Liver (tissue), 9 donors: ENCODE data around the gene NFIX. TPM values are rescaled to one million over a fixed set of nuclear protein-coding genes. Genes with fewer than 3 reads are reported as not detected.

ENCODE experiments used
- DNase-seq: peaks from one replicate; pipeline ENCODE4 v3.0.0-alpha.2; 2017; ENCODE audit warnings: low spot score
- H3K27ac ChIP-seq, 2 donors: one replicate each; pipeline ENCODE4 v1.7.0; 2013; ENCODE audit warnings: inconsistent platforms in 2 of 2, low read length in 2 of 2, control low read depth in 1 of 2, low read depth in 1 of 2, mild to moderate bottlenecking in 1 of 2
- H3K27me3 ChIP-seq, 4 donors: one replicate each; pipeline versions ENCODE4 v1.6.1 to v1.7.0; 2013; ENCODE audit warnings: low read length in 3 of 4, inconsistent platforms in 1 of 4, mild to moderate bottlenecking in 1 of 4, moderate library complexity in 1 of 4; ENCODE audit not compliant: control insufficient read depth in 4 of 4, insufficient read depth in 4 of 4
- H3K36me3 ChIP-seq, 4 donors: one replicate each; pipeline versions ENCODE4 v1.6.1 to v1.7.0; 2013; ENCODE audit warnings: low read length in 3 of 4, mild to moderate bottlenecking in 3 of 4, low read depth in 1 of 4, moderate library complexity in 1 of 4; ENCODE audit not compliant: control insufficient read depth in 4 of 4, insufficient read depth in 3 of 4
- H3K4me1 ChIP-seq, 4 donors: one replicate each; pipeline versions ENCODE4 v1.6.1 to v1.7.0; 2013; ENCODE audit warnings: low read length in 3 of 4, mild to moderate bottlenecking in 3 of 4, moderate library complexity in 1 of 4; ENCODE audit not compliant: control insufficient read depth in 4 of 4, insufficient read depth in 4 of 4
- H3K4me3 ChIP-seq, 3 donors: one replicate each; pipeline versions ENCODE4 v1.6.1 to v1.7.0; 2013; ENCODE audit warnings: low read length in 3 of 3, control low read depth in 1 of 3, low read depth in 1 of 3, mild to moderate bottlenecking in 1 of 3
- H3K9ac ChIP-seq, 2 donors: one replicate each; pipeline ENCODE4 v1.7.0; 2013; ENCODE audit warnings: low read length in 2 of 2, mild to moderate bottlenecking in 2 of 2, moderate library complexity in 2 of 2, control low read depth in 1 of 2, low read depth in 1 of 2
- H3K9me3 ChIP-seq, 4 donors: one replicate each; pipeline versions ENCODE4 v1.6.1 to v1.7.0; 2013; ENCODE audit warnings: low read length in 3 of 4; ENCODE audit not compliant: control insufficient read depth in 4 of 4
- EGR1 ChIP-seq, 2 donors: IDR thresholded peaks; 2 replicates each; pipeline ENCODE4 v1.6.1; 2016 to 2018; ENCODE audit warnings: antibody characterized with exemption in 2 of 2, low read depth in 2 of 2
- FOXA1 ChIP-seq: IDR thresholded peaks from 2 replicates; pipeline ENCODE4 v1.6.1; 2016; ENCODE audit warnings: antibody characterized with exemption
- FOXA2 ChIP-seq: IDR thresholded peaks from 2 replicates; pipeline ENCODE4 v1.6.1; 2016; ENCODE audit warnings: antibody characterized with exemption
- GABPA ChIP-seq, 2 donors: IDR thresholded peaks in 1 of 2; conservative IDR thresholded peaks in 1 of 2; 2 replicates each; pipeline ENCODE4 v1.6.1; 2016; ENCODE audit warnings: antibody characterized with exemption in 2 of 2, mild to moderate bottlenecking in 1 of 2, moderate library complexity in 1 of 2
- HNF4A ChIP-seq, 2 donors: conservative IDR thresholded peaks; 2 replicates each; pipeline ENCODE4 v1.6.1; 2016; ENCODE audit warnings: antibody characterized with exemption in 2 of 2, mild to moderate bottlenecking in 2 of 2
- HNF4G ChIP-seq: IDR thresholded peaks from 2 replicates; pipeline ENCODE4 v1.6.1; 2016; ENCODE audit warnings: antibody characterized with exemption
- JUND ChIP-seq, 2 donors: IDR thresholded peaks; 2 replicates each; pipeline ENCODE4 v1.6.1; 2016; ENCODE audit warnings: antibody characterized with exemption in 2 of 2
- RAD21 ChIP-seq, 2 donors: IDR thresholded peaks; 2 replicates each; pipeline ENCODE4 v1.6.1; 2016; ENCODE audit warnings: antibody characterized with exemption in 2 of 2, mild to moderate bottlenecking in 2 of 2
- RXRA ChIP-seq, 2 donors: IDR thresholded peaks; 2 replicates each; pipeline ENCODE4 v1.6.1; 2017 to 2018; ENCODE audit warnings: antibody characterized with exemption in 2 of 2, mild to moderate bottlenecking in 1 of 2
- SP1 ChIP-seq: IDR thresholded peaks from 2 replicates; pipeline ENCODE4 v1.6.1; 2018; ENCODE audit warnings: antibody characterized with exemption, mild to moderate bottlenecking
- TAF1 ChIP-seq: conservative IDR thresholded peaks from 2 replicates; pipeline ENCODE4 v1.6.1; 2016; ENCODE audit warnings: antibody characterized with exemption, mild to moderate bottlenecking
- YY1 ChIP-seq: IDR thresholded peaks from 2 replicates; pipeline ENCODE4 v1.6.1; 2016; ENCODE audit warnings: antibody characterized with exemption, mild to moderate bottlenecking
- WGBS: extraction: QIAGEN DNeasy Blood & Tissue Kit; methylation state at CpG from one replicate; pipeline ENCODE4 v1.1.7; 2013; 5-methylcytosine and 5-hydroxymethylcytosine counted together
- polyA plus RNA-seq, 2 donors: library from polyadenylated mRNA; stranded (reverse) in 1 of 2; unstranded in 1 of 2; fragments of 200-250 nt in 1 of 2; fragments of >200 nt in 1 of 2; fragmentation: Nextera tagmentation in 1 of 2; extraction: Ambion mirVana in 1 of 2; gene quantifications; one replicate each; pipeline versions ENCODE4 v1.2.1 to v1.2.3, GENCODE V29; 2013 to 2015
- total RNA-seq, 2 donors: library from RNA; depleted of rRNA; stranded (reverse); fragments of >200 nt; gene quantifications; one replicate each; pipeline ENCODE4 v1.2.3, GENCODE V29; 2014
- TF ChIP-seq, protein P1 (sequence below): IDR thresholded peaks from 2 replicates; pipeline ENCODE4 v1.6.1; 2016; ENCODE audit warnings: antibody characterized with exemption
- TF ChIP-seq, protein P2 (sequence below): IDR thresholded peaks from 2 replicates; pipeline ENCODE4 v1.6.1; 2016; ENCODE audit warnings: antibody characterized with exemption
- TF ChIP-seq, protein P3 (sequence below): fragments of 150-350 bp; IDR thresholded peaks from 2 replicates; pipeline ENCODE4 v1.5.1; 2017; ENCODE audit warnings: improper control_type of control experiment, low read depth, low read length; ENCODE audit not compliant: missing input control
- TF ChIP-seq, protein P4 (sequence below): IDR thresholded peaks from 2 replicates; pipeline ENCODE4 v1.6.1; 2016; ENCODE audit warnings: antibody characterized with exemption
- TF ChIP-seq, protein P5 (sequence below): IDR thresholded peaks from 2 replicates; pipeline ENCODE4 v1.6.1; 2016; ENCODE audit warnings: antibody characterized with exemption, mild to moderate bottlenecking
- donor health status: healthy.
- donor health status: healthy.
- donor health status: healthy.
- donor health status: healthy.
- donor health status: healthy.

NFIX gene
- total and polyA plus RNA-seq, 4 donors, result 3.3 to 18.4 (median 12.6) TPM

DNA sequence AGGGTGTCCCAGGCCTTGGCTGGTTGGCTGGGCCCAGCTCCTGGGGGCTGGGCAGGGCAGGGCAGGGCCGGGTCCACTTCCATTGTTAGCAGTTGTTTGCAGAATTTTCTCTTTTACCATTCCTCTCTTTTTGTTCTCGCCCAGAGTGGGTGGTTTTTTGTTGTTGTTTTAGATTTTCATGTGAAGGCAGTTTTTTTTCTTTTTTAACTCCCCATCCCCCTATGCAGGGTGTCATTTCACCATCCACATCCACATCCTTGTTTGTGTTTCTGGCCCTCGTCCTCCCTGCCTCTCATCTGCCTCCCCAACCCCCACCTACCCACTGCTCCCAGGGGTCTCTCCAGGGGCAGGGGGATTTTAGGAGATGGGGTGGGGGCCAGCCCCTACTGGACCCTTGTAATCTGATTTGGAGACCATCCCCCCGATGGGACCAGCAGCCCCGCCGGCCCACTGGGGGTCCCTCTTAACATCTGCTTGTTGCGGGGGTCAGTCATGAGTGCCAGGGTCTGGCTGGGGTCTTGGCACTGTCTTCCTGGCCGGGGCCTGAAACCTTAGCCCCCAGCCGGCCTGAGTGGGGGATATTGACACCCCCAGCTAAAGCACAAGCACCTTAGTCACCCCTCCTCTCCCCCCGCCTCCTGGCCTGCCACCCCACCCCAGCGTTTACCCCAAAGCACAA lies 144.5 kb downstream of the NFIX start:
- Histone ChIP-seq H3K4me1 (no peaks in the 10 kb centered on the region), H3K27me3 (no peaks in the 10 kb centered on the region), H3K36me3 (peaks cover 12 to 43% (median 17%) of the 10 kb centered on the region in 4 donors), H3K9ac (no peak overlapping the region), H3K4me3 (no peak overlapping the region), H3K27ac (no peak overlapping the region), H3K9me3 (no peaks in the 10 kb centered on the region)
- 79% methylated on average over 11 of the region's 11 CpGs for WGBS
- no peak for TF ChIP-seq GABPA (IDR thresholded peaks at IDR 0.05 in 1 of 2, conservative IDR thresholded peaks at IDR 0.05 in 1 of 2)
- TF ChIP-seq, protein P1, sequence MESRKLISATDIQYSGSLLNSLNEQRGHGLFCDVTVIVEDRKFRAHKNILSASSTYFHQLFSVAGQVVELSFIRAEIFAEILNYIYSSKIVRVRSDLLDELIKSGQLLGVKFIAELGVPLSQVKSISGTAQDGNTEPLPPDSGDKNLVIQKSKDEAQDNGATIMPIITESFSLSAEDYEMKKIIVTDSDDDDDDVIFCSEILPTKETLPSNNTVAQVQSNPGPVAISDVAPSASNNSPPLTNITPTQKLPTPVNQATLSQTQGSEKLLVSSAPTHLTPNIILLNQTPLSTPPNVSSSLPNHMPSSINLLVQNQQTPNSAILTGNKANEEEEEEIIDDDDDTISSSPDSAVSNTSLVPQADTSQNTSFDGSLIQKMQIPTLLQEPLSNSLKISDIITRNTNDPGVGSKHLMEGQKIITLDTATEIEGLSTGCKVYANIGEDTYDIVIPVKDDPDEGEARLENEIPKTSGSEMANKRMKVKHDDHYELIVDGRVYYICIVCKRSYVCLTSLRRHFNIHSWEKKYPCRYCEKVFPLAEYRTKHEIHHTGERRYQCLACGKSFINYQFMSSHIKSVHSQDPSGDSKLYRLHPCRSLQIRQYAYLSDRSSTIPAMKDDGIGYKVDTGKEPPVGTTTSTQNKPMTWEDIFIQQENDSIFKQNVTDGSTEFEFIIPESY, result no peak
- TF ChIP-seq RXRA (IDR thresholded peaks at IDR 0.05), result no peak
- no peak for TF ChIP-seq HNF4A (conservative IDR thresholded peaks at IDR 0.05)
- TF ChIP-seq JUND (IDR thresholded peaks at IDR 0.05), result no peak
- no peak for TF ChIP-seq FOXA2
- no peak for TF ChIP-seq EGR1 (IDR thresholded peaks at IDR 0.05; ENCODE audit: low read depth in 2 of 2)
- TF ChIP-seq, protein P2, sequence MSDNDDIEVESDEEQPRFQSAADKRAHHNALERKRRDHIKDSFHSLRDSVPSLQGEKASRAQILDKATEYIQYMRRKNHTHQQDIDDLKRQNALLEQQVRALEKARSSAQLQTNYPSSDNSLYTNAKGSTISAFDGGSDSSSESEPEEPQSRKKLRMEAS, result no peak
- TF ChIP-seq HNF4G, result no peak
- no peak for TF ChIP-seq YY1
- no peak for TF ChIP-seq SP1
- no peak for TF ChIP-seq RAD21 (IDR thresholded peaks at IDR 0.05)
- TF ChIP-seq, protein P3, sequence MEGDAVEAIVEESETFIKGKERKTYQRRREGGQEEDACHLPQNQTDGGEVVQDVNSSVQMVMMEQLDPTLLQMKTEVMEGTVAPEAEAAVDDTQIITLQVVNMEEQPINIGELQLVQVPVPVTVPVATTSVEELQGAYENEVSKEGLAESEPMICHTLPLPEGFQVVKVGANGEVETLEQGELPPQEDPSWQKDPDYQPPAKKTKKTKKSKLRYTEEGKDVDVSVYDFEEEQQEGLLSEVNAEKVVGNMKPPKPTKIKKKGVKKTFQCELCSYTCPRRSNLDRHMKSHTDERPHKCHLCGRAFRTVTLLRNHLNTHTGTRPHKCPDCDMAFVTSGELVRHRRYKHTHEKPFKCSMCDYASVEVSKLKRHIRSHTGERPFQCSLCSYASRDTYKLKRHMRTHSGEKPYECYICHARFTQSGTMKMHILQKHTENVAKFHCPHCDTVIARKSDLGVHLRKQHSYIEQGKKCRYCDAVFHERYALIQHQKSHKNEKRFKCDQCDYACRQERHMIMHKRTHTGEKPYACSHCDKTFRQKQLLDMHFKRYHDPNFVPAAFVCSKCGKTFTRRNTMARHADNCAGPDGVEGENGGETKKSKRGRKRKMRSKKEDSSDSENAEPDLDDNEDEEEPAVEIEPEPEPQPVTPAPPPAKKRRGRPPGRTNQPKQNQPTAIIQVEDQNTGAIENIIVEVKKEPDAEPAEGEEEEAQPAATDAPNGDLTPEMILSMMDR, result no peak
- no peak for DNase-seq

DNA sequence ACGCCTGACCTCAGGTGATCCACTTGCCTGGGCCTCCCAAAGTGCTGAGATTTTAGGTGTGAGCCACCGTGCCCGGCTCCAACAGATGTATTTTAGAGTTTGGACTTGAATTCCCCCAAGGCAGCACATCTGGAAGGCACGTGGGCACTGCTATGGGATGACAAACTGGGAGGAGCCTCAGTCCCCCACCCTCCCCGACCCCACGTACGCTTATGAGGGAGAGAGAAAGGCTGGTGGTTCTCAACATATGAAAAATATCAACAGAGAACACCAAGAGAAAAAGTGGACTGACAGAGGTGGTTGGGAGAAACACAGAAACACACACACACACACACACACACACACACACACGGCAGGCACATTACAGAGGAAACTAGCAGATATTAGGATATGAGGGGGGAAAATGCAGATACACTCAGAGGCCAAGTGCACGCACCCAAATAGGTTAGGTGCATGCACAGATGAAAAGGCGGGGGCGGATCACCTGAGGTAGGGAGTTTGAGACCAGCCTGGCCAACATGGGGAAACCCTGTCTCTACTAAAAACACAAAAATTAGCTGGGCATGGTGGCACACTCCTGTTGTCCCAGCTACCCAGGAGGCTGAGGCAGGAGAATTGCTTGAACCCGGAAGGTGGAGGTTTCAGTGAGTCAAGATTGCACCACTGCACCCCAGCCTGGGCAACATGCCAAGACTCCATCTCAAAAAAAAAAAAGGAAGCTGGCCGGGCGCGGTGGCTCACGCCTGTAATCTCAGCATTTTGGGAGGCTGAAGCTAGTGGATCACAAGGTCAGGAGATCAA lies 151.7 kb downstream of the NFIX start:
- H3K9me3 ChIP-seq, result no peaks in the 10 kb centered on the region
- peaks cover 0 to 11% (median 3%) of the 10 kb centered on the region in 4 donors for H3K36me3 ChIP-seq
- DNase-seq, result no peak
- no peak overlapping the region for H3K9ac ChIP-seq
- H3K27ac ChIP-seq, result no peak overlapping the region
- H3K4me1 ChIP-seq, result peaks cover 0 to 14% (median 11%) of the 10 kb centered on the region in 4 donors
- no peak overlapping the region for H3K4me3 ChIP-seq
- WGBS, result 72% methylated on average over 16 of the region's 16 CpGs
- H3K27me3 ChIP-seq, result no peaks in the 10 kb centered on the region
- no peak for TF ChIP-seq RXRA (IDR thresholded peaks at IDR 0.05)
- TF ChIP-seq, protein P4, sequence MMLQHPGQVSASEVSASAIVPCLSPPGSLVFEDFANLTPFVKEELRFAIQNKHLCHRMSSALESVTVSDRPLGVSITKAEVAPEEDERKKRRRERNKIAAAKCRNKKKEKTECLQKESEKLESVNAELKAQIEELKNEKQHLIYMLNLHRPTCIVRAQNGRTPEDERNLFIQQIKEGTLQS, result no peak
- no peak for TF ChIP-seq EGR1 (IDR thresholded peaks at IDR 0.05; ENCODE audit: low read depth in 2 of 2)
- TF ChIP-seq SP1, result no peak
- TF ChIP-seq FOXA1, result no peak
- no peak for TF ChIP-seq TAF1
- no peak for TF ChIP-seq JUND (IDR thresholded peaks at IDR 0.05)
- no peak for TF ChIP-seq FOXA2
- TF ChIP-seq, protein P5, sequence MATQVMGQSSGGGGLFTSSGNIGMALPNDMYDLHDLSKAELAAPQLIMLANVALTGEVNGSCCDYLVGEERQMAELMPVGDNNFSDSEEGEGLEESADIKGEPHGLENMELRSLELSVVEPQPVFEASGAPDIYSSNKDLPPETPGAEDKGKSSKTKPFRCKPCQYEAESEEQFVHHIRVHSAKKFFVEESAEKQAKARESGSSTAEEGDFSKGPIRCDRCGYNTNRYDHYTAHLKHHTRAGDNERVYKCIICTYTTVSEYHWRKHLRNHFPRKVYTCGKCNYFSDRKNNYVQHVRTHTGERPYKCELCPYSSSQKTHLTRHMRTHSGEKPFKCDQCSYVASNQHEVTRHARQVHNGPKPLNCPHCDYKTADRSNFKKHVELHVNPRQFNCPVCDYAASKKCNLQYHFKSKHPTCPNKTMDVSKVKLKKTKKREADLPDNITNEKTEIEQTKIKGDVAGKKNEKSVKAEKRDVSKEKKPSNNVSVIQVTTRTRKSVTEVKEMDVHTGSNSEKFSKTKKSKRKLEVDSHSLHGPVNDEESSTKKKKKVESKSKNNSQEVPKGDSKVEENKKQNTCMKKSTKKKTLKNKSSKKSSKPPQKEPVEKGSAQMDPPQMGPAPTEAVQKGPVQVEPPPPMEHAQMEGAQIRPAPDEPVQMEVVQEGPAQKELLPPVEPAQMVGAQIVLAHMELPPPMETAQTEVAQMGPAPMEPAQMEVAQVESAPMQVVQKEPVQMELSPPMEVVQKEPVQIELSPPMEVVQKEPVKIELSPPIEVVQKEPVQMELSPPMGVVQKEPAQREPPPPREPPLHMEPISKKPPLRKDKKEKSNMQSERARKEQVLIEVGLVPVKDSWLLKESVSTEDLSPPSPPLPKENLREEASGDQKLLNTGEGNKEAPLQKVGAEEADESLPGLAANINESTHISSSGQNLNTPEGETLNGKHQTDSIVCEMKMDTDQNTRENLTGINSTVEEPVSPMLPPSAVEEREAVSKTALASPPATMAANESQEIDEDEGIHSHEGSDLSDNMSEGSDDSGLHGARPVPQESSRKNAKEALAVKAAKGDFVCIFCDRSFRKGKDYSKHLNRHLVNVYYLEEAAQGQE, result no peak
- TF ChIP-seq, protein P2, result no peak
- no peak for TF ChIP-seq YY1
- TF ChIP-seq HNF4A (conservative IDR thresholded peaks at IDR 0.05), result no peak
- TF ChIP-seq HNF4G, result no peak
- TF ChIP-seq, protein P3, result no peak
- no peak for TF ChIP-seq GABPA (IDR thresholded peaks at IDR 0.05 in 1 of 2, conservative IDR thresholded peaks at IDR 0.05 in 1 of 2)
